Suppressor macrophage treated with lipopolysaccharide for 4 hours (primary cell): ENCODE data around the gene DST.

ENCODE experiments used
- DNase-seq: peaks from one replicate; pipeline ENCODE4 v3.0.0-alpha.2; 2020

DST gene

GRCh38 chr6:56642366-56643261, at the start of gene DST:
Gene DST (minus strand): TSS chr6:56642889.
- DNase-seq = no peak

- DNase-seq = no peak
These were observed 49.1 kb upstream of the DST start for GRCh38 chr6:56691814-56692213.

DNA sequence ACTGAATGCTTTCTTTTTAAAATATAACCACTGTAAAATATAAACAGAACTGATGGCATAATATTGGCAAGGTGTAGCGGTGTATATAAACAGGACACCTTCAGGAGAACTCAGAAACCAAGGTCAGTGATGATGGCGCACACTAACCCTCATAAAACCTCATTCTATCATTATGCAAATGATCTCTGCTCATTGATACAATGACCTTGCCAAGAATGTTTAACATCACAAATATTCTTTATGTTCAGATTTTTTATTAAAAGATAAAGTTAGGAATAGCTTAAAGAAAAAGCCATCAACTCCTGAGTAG, 48.6 kb upstream of the DST start:
- DNase-seq = no peak

DNA sequence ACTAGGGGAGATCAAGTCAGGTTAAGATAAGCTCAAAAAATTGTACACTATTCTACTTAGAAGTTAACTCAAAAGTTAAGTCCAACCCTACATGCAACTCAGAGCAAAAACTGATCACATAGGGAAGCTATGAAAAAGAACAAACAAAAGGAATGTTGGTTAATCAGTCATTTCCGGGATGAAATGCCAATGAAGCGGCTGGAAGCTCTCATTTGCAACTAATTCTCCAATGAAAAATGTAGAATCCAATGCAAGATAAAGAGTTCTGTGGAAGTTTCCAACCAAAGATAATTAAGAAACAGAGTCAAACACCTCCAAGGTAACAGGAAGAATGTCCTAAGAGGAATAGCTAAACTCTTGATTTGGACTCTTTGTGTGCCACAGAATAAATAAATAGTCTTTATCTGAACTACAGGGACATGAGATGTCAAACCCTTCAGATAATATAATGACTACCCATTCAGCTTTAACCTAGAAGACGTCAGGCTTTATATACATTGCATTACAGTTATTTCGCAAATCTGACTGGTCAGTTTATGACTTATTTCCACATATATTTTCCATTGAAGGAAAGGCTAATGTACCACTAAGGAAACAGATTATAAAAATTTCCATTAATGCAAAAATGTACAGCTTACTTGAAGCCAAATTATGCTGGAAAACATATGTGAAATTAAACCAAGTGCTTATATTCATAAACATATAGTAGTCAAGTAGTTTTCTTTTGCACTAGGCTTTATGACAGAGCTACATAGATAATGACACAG, 48.0 kb upstream of the DST start:
- DNase-seq = peak; percentile 30

DNA sequence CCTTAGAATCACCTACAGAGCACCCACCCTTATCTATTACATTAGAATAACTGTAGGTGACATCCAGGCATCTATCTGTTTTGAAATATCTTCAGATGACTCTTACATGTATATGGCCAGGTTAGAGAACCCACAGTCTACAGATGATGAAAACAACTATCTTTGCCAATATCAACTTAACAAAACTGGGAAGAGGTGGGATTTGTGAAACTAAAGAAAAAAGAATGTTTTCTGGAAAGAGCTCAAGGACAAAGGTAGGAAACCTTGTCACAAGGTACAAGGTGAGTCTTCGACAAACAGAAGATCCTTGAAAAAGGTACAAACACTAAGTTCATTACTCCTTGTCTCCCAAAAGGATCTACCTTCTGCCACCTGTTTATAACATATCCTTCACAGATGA, 47.0 kb upstream of the DST start:
- no peak for DNase-seq

- DNase-seq = peak; percentile 19
These were observed 46.4 kb upstream of the DST start for GRCh38 chr6:56689114-56689513.

- peak; percentile 21 for DNase-seq
These were observed 45.8 kb upstream of the DST start for GRCh38 chr6:56688521-56688920.

GRCh38 chr6:56687551-56687950, 44.9 kb upstream of the DST start:
- no peak for DNase-seq

DNA sequence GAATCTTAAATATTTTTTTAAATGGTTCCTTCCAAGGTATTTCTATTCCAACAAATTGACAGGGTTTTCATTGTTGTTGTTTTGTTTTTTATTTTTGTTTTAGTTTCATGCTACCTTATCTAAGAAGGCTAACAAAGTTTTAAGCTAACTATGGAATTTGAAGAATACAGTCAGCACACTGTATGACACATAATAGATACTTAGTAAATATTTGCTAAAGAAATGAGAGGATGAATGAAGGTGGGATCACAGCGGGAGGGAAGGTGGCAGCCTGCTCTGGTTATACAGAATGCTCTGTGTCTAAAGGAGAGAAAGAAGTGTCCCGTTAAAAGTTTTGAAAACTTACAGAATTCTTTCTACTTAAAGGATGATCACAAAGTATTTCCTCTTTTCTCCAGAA, 43.7 kb upstream of the DST start:
- no peak for DNase-seq

DNA sequence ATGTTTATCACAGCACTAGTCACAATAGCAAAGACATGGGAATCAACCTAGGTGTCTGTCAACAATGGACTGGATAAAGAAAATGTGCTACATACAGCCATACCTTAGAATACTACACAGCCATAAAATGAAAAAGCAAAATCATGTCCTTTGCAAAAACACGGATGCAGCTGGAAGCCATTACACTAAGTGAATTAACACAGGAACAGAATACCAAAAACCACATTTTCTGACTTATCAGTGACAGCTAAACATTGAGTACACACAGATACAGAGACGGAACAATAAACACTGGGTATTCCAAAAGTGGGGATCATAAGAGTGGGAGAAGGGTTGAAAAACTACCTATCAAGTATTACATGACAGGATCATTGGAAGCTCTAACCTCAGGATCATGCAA, 43.3 kb upstream of the DST start:
- no peak for DNase-seq

DNA sequence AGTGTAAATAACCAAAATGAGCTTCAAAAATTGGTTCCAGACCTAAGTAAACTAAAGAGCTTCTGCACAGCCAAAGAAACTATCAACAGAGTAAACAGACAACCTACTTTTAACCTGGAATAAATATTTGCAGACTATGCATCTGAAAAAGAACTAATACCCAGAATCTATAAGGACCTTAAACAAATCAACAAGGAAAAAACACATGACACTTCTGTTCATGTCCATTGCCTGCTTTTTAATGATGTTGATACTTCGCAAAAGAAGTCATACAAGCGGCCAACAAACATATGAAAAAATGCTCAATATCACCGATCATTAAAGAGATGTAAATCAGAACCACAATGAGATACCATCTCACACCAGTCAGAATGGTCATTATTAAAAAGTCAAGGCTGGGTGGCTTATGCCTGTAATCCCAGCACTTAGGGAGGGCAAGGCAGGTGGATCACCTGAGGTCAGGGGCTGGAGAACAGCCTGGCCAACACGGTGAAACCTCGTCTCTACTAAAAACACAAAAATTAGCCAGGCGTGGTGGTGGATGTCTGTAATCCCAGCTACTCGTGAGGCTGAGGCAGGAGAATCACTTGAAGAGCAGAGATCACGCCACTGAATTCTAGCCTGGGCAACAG, 42.5 kb upstream of the DST start:
- no peak for DNase-seq

- DNase-seq = no peak
These were observed 41.8 kb upstream of the DST start for GRCh38 chr6:56684342-56685101.

GRCh38 chr6:56683882-56684281, 41.2 kb upstream of the DST start:
- DNase-seq = peak; percentile 17

DNA sequence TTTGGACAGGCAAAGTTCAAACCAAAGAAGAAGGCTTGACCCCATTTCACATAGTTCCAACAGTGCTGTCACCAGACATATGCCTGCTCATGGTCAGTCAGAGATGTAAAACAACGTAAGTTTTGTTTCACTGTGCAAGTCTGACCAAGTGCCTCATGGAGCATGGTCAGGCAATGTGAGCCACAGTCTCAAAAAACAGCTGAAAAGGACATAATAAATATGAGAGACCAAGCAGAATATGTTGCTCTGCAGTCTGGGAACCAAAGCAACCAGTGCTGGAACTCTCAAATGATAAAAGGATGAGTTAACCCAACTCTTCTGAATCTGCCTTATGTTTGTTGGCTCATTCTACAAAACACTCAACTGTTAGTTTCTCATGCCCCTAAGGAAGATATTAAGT, 39.9 kb upstream of the DST start:
- DNase-seq = no peak

DNA sequence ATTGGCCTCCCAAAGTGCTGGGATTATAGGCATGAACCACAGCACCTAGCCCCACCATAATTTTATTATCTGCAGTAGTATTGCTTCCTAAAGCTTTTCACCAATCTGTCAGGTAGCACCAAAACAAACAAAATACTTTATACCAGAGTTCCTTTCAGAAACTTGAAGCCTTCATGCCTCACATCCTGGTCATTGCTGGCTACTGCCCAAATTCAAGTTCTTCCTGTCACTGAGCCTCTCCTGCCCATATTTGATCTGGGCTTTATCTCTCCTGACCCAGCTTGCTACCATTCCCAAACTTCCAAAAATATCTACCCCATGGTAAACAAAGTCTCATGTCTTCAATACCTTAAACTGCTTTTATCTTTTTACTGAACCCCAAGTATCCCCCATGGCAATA, 34.9 kb upstream of the DST start:
- DNase-seq = no peak

DNA sequence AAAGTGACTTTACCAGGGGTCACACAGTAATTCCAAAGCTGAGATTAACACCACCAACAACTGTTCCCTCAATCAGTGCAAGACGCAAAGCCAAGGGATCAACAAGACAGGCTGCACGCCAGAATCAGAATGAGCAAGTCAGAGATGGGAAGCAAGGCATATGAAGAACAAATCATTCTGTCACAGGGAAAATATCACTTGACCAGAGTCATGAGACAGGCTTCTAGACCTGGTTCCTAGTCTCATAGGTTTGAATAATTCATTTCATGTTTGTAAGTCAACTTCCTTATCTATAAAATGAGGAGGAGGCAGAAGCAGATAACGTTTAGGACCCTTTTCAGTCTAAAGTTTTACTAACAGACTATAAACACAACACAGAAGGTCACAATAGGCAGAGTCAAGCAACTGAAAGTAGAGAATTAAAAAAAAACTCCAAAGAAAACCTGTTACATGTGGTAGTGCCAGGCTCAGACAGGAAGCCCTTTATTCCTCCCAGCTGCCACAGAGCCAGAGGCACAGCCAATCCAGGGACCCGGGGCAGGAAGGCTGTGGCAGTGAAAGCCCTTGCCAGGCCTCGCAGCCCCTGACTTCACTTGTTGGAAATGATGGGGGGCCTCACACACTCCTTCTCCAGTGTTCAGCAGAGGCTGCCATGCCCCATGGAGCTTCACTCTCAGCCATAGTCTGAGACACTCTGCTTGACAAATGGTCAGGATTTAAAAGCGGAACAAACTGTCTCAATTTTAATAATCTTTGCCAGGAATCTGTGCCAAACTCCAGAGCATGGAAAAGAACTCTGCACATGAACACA, 29.2 kb upstream of the DST start:
- peak; percentile 56 for DNase-seq

DNA sequence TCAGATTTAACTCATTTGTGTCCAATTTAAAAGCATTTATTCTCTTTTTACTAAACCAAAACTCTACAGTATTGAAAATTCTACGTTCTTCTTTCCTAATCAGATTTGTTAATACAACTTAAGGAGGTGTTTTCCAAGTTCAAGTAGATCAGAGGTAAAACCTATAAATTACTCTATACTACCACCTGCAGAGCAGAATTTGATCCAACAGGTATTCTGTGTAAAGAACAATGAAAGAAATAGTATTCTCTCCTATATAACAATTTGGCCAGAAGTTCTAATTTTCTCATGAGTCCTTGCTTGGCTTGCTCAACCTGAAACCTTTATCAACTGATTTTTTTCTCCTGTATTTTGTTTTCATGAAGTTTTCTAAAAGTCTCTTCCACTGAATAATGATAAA, 28.5 kb upstream of the DST start:
- no peak for DNase-seq

- no peak for DNase-seq
These were observed 26.4 kb upstream of the DST start for GRCh38 chr6:56669041-56669440.

- DNase-seq = no peak
These were observed 25.5 kb upstream of the DST start for GRCh38 chr6:56668158-56668557.

DNA sequence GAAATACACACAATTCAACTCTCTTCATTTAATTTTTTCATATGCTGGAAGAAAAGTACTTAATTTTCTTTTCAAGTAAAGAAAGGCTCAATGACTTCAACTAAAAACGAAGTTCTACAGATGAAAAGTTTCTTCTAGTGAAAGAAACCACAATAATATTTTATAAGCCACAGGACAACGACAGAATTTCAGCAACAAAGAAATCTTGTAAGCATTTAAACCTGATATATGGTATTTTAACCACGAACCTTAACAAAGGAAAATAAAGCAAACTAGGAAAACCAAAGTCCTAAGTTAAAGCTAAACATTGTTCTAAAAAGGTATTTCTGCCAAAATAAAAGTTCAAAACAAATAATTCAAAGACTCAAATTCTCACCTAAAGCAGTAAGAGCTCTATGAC, 24.6 kb upstream of the DST start:
- DNase-seq = no peak

GRCh38 chr6:56664029-56664428, 21.3 kb upstream of the DST start:
- DNase-seq = no peak

GRCh38 chr6:56663344-56663743, 20.7 kb upstream of the DST start:
- DNase-seq = no peak
